Bronchial epithelial cell (primary cell): ENCODE data around the gene SPPL2C. TPM values are rescaled to one million over a fixed set of nuclear protein-coding genes. Genes with fewer than 3 reads are reported as not detected.

Experiments
- DNase-seq: peaks from one replicate; pipeline ENCODE4 v3.0.0-alpha.2; 2010; ENCODE audit warnings: low read depth
- FAIRE-seq: peaks from 2 replicates; lab custom pipeline; 2011; peaks lifted over from hg19 to GRCh38; lab: Jason Lieb, UNC
- H3K27me3 ChIP-seq: 2 replicates; pipeline ENCODE4 v1.5.1; 2011; ENCODE audit warnings: low read length; ENCODE audit not compliant: control insufficient read depth, insufficient read depth
- H3K36me3 ChIP-seq: 2 replicates; pipeline ENCODE4 v1.5.1; 2011; ENCODE audit warnings: low read length; ENCODE audit not compliant: control insufficient read depth, insufficient read depth
- H3K4me3 ChIP-seq: 2 replicates; pipeline ENCODE4 v1.5.1; 2011; ENCODE audit warnings: mild to moderate bottlenecking, low read depth, low read length, control low read depth
- CTCF ChIP-seq: IDR thresholded peaks from 2 replicates; pipeline ENCODE4 v1.5.1; 2011; ENCODE audit warnings: mild to moderate bottlenecking, moderate library complexity, low read length, control low read depth, inconsistent platforms; ENCODE audit not compliant: insufficient read depth, severe bottlenecking
- total RNA-seq: library from RNA; depleted of rRNA; stranded (reverse); fragments of >200 nt; gene quantifications from 2 replicates; pipeline ENCODE4 v1.2.1, GENCODE V29; 2014

SPPL2C gene
- total RNA-seq, 1 donor from 2014 or later = not detected

- FAIRE-seq (no peak), DNase-seq (no peak)
- no peaks in the 10 kb centered on the region for H3K36me3 ChIP-seq
- H3K4me3 ChIP-seq = no peak overlapping the region
- TF ChIP-seq CTCF = peak; percentile 26
- no peaks in the 10 kb centered on the region for H3K27me3 ChIP-seq
Observed at GRCh38 chr17:45889579-45889978, 44.9 kb downstream of the SPPL2C start.

- no peaks in the 10 kb centered on the region for H3K36me3 ChIP-seq
- DNase-seq = no peak
- peak overlapping the region; percentile 52 for H3K4me3 ChIP-seq
- TF ChIP-seq CTCF = no peak
- FAIRE-seq = no peak
- H3K27me3 ChIP-seq = peaks cover 21% of the 10 kb centered on the region
Observed at GRCh38 chr17:45893725-45894021, 49.0 kb downstream of the SPPL2C start.

- DNase-seq (peak; percentile 80), FAIRE-seq (no peak)
- peak; percentile 87 for TF ChIP-seq CTCF
- Histone ChIP-seq H3K4me3 (peak within 1 kb of the TSS; percentile 52), H3K36me3 (no peaks in the 10 kb centered on the region), H3K27me3 (peaks cover 24% of the 10 kb centered on the region)
Observed at GRCh38 chr17:45894022-45894784, 49.5 kb downstream of the SPPL2C start, which contains the start of gene MAPT. TSS of gene MAPT (plus strand) at chr17:45894554. CDS start at chr17:45962338, 67,784 bp downstream.

GRCh38 chr17:45895304-45895968, 50.8 kb downstream of the SPPL2C start:
- FAIRE-seq = no peak
- TF ChIP-seq CTCF = no peak
- H3K27me3 ChIP-seq = peaks cover 29% of the 10 kb centered on the region
- no peaks in the 10 kb centered on the region for H3K36me3 ChIP-seq
- no peak overlapping the region for H3K4me3 ChIP-seq
- DNase-seq = no peak

GRCh38 chr17:45895969-45896785, 51.5 kb downstream of the SPPL2C start:
- Histone ChIP-seq H3K27me3 (peaks cover 29% of the 10 kb centered on the region), H3K36me3 (no peaks in the 10 kb centered on the region), H3K4me3 (no peak overlapping the region)
- FAIRE-seq = no peak
- no peak for DNase-seq
- no peak for TF ChIP-seq CTCF

Other genes starting within 250 kb of the SPPL2C start
- not detected in 2 replicates for gene CRHR1, start 60.6 kb upstream of the SPPL2C start, total RNA-seq
- gene MAPT, start 49.7 kb downstream of the SPPL2C start, total RNA-seq = 0.13 and 0.26 TPM in 2 replicates
- gene STH, start 154.4 kb downstream of the SPPL2C start, total RNA-seq = not detected in 2 replicates